ENCODE data around the gene ID3. TPM values are rescaled to one million over a fixed set of nuclear protein-coding genes. Genes with fewer than 3 reads are reported as not detected.

The ID3 gene
- total and polyA plus RNA-seq, 9 of the 15 experiments (the other 6 are each of a cell fraction or from before 2014, with no cell fraction given), result 6.8 to 59.8 (median 23.5) TPM

DNA sequence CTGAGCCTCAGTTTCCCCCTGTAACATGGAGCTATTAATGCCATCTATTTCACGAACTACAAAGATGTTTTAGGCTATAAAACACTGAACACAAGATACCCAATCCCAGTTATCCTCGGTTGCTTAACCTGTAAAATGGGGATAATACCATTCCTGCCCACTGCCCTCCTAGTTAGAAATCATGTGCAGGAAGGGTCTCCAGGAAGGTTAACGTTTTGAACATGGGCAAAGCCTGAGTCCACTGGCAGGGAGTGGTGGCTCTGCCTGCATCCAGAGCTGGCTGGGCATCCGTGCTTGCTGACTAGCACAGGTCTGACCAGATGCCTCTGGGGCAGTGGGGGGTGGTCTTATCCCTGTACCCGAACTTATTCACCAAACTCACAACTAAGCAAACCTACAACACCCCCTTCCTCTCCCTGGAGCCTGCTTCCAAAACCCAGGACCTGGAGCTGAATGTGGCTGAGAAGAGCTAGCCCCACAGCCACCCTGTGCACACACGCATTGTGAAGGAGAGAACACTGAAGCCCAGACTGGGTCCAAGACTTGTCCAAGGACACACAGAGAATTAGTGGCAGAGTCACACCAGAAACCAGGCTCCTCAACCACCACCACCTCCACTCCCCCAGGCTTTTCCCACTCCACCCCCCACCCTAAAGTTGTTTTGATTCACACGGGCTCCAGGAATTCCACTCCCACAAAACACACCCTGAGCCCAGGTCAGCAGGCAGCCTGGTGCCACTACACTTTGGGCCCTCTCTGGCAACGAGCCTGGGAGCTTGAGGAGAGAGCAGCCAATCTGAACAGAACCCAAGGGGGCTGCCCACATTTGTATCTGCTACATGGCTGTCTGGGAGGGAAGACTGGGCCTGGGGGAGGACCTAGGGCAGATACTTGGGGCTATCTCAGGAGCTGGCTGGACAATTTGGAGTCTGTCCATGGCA lies 29.9 kb downstream of the ID3 start (continued):
- TF ChIP-seq RBM15 (IDR thresholded peaks at IDR 0.05; ENCODE audit: insufficient read depth, low read length) (no peak), SRF (CRISPR knock-in tag; IDR thresholded peaks at IDR 0.05) (no peak), FOXJ3 (CRISPR knock-in tag; IDR thresholded peaks at IDR 0.05) (no peak), EGR1 (conservative IDR thresholded peaks at IDR 0.05) (no peak), ZEB2 (IDR thresholded peaks at IDR 0.05) (no peak), KLF13 (tag; IDR thresholded peaks at IDR 0.05; ENCODE audit: borderline replicate concordance, low read depth) (no peak), TGIF2 (CRISPR knock-in tag; IDR thresholded peaks at IDR 0.05) (0 out of 2 replicates have a peak, but pooled peaks have one; percentile 24), ZNF174 (CRISPR knock-in tag; IDR thresholded peaks at IDR 0.05) (no peak), HINFP (tag; conservative IDR thresholded peaks at IDR 0.05; ENCODE audit: low read depth) (no peak), NR4A1 (CRISPR knock-in tag; IDR thresholded peaks at IDR 0.05) (no peak), NR4A1 (tag; IDR thresholded peaks at IDR 0.05) (no peak), ZNF212 (CRISPR knock-in tag; IDR thresholded peaks at IDR 0.05) (no peak), BRF1 (IDR thresholded peaks at IDR 0.05; ENCODE audit: borderline replicate concordance, extremely low read depth, insufficient read length) (no peak), CHCHD3 (CRISPR knock-in tag; IDR thresholded peaks at IDR 0.05) (no peak), TCFL5 (CRISPR knock-in tag; conservative IDR thresholded peaks at IDR 0.05) (no peak)
- TF ChIP-seq, protein P1, sequence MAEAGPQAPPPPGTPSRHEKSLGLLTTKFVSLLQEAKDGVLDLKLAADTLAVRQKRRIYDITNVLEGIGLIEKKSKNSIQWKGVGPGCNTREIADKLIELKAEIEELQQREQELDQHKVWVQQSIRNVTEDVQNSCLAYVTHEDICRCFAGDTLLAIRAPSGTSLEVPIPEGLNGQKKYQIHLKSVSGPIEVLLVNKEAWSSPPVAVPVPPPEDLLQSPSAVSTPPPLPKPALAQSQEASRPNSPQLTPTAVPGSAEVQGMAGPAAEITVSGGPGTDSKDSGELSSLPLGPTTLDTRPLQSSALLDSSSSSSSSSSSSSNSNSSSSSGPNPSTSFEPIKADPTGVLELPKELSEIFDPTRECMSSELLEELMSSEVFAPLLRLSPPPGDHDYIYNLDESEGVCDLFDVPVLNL (CRISPR knock-in tag; IDR thresholded peaks at IDR 0.05; ENCODE audit: low read depth), result no peak
- TF ChIP-seq, protein P2, sequence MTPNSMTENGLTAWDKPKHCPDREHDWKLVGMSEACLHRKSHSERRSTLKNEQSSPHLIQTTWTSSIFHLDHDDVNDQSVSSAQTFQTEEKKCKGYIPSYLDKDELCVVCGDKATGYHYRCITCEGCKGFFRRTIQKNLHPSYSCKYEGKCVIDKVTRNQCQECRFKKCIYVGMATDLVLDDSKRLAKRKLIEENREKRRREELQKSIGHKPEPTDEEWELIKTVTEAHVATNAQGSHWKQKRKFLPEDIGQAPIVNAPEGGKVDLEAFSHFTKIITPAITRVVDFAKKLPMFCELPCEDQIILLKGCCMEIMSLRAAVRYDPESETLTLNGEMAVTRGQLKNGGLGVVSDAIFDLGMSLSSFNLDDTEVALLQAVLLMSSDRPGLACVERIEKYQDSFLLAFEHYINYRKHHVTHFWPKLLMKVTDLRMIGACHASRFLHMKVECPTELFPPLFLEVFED (CRISPR knock-in tag; conservative IDR thresholded peaks at IDR 0.05), result no peak
- TF ChIP-seq, protein P3, sequence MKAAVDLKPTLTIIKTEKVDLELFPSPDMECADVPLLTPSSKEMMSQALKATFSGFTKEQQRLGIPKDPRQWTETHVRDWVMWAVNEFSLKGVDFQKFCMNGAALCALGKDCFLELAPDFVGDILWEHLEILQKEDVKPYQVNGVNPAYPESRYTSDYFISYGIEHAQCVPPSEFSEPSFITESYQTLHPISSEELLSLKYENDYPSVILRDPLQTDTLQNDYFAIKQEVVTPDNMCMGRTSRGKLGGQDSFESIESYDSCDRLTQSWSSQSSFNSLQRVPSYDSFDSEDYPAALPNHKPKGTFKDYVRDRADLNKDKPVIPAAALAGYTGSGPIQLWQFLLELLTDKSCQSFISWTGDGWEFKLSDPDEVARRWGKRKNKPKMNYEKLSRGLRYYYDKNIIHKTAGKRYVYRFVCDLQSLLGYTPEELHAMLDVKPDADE (conservative IDR thresholded peaks at IDR 0.05; ENCODE audit: control insufficient read depth, low read depth, low read length), result no peak
- TF ChIP-seq, protein P4, sequence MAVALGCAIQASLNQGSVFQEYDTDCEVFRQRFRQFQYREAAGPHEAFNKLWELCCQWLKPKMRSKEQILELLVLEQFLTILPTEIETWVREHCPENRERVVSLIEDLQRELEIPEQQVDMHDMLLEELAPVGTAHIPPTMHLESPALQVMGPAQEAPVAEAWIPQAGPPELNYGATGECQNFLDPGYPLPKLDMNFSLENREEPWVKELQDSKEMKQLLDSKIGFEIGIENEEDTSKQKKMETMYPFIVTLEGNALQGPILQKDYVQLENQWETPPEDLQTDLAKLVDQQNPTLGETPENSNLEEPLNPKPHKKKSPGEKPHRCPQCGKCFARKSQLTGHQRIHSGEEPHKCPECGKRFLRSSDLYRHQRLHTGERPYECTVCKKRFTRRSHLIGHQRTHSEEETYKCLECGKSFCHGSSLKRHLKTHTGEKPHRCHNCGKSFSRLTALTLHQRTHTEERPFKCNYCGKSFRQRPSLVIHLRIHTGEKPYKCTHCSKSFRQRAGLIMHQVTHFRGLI (CRISPR knock-in tag; IDR thresholded peaks at IDR 0.05), result no peak
- TF ChIP-seq, protein P5, sequence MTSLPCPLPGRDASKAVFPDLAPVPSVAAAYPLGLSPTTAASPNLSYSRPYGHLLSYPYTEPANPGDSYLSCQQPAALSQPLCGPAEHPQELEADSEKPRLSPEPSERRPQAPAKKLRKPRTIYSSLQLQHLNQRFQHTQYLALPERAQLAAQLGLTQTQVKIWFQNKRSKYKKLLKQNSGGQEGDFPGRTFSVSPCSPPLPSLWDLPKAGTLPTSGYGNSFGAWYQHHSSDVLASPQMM (CRISPR knock-in tag; IDR thresholded peaks at IDR 0.05), result no peak
